Gastrocnemius medialis (tissue), 4 donors: ENCODE results near the gene ARAP2. TPM values are rescaled to one million over a fixed set of nuclear protein-coding genes. Genes with fewer than 3 reads are reported as not detected.

Experiments used
- ATAC-seq, 2 donors: fragments of 150-250 bp; one replicate each; pipeline ENCODE4 v1.9.1; 2016
- DNase-seq, 2 donors: peaks; one replicate each; pipeline ENCODE4 v3.0.0-alpha.2; 2019
- H3K27ac ChIP-seq, 4 donors: fragments of 200-600 bp; sonication (generic); 1 replicate in 1 of 4; 2 replicates in 3 of 4; pipeline ENCODE4 v1.5.1; 2016 to 2018; ENCODE audit warnings: mild to moderate bottlenecking in 2 of 4, moderate library complexity in 1 of 4
- H3K27me3 ChIP-seq, 3 donors: fragments of 200-600 bp; sonication (generic) in 2 of 3; 1 replicate in 1 of 3; 2 replicates in 2 of 3; pipeline versions ENCODE4 v1.5.1 to v1.6.0; 2016 to 2019; ENCODE audit warnings: mild to moderate bottlenecking in 1 of 3, moderate library complexity in 1 of 3
- H3K36me3 ChIP-seq, 2 donors: fragments of 200-600 bp; sonication (generic) in 1 of 2; one replicate each; pipeline ENCODE4 v1.5.1; 2017 to 2018
- H3K4me1 ChIP-seq, 2 donors: fragments of 200-600 bp; sonication (generic) in 1 of 2; one replicate each; pipeline ENCODE4 v1.5.1; 2016 to 2017; ENCODE audit warnings: mild to moderate bottlenecking in 2 of 2
- H3K4me3 ChIP-seq, 4 donors: fragments of 200-600 bp; sonication (generic) in 3 of 4; 1 replicate in 1 of 4; 2 replicates in 3 of 4; pipeline ENCODE4 v1.5.1; 2016 to 2019; ENCODE audit warnings: mild to moderate bottlenecking in 2 of 4
- H3K9me3 ChIP-seq, 3 donors: fragments of 200-600 bp; sonication (generic) in 2 of 3; 1 replicate in 1 of 3; 2 replicates in 2 of 3; pipeline ENCODE4 v1.5.1; 2016 to 2019
- POLR2A ChIP-seq, 2 donors: fragments of 450-650 bp; IDR thresholded peaks; one replicate each; pipeline ENCODE4 v1.6.1; 2017; ENCODE audit warnings: antibody characterized with exemption in 2 of 2, mild to moderate bottlenecking in 2 of 2, moderate library complexity in 2 of 2
- in situ Hi-C, 4 donors: fragments of 200-750 bp; cut with MboI; loops; one replicate each; pipeline versions ENCODE4 v1.15.0 to v1.8.0; 2017; ENCODE audit warnings: low sequenced_read_pairs in 4 of 4
- intact Hi-C: fragments of 100-400 bp; cut with DNase I; formaldehyde crosslinking; loops from one replicate; pipeline ENCODE4 v1.15.1; 2023; ENCODE audit warnings: low total_unique reads
- total RNA-seq, 4 donors: library from RNA; depleted of rRNA; stranded (reverse); fragments of >200 nt; gene quantifications; one replicate each; pipeline versions ENCODE4 v1.1.0 to v1.2.3, GENCODE V29; 2016
- TF ChIP-seq, protein P1 (sequence below), 5 experiments: fragments of 450-650 bp in 3 of 5; fragments of 200-600 bp in 2 of 5; sonication (generic) in 2 of 5; IDR thresholded peaks in 4 of 5; conservative IDR thresholded peaks in 1 of 5; 1 replicate in 4 of 5; 2 replicates in 1 of 5; pipeline ENCODE4 v1.5.1; 2016 to 2019; ENCODE audit warnings: antibody characterized with exemption in 5 of 5, mild to moderate bottlenecking in 3 of 5, moderate library complexity in 3 of 5

ARAP2 gene
- total RNA-seq, 4 donors from 2014 or later: 0.32 to 10.3 (median 1.1) TPM

DNA sequence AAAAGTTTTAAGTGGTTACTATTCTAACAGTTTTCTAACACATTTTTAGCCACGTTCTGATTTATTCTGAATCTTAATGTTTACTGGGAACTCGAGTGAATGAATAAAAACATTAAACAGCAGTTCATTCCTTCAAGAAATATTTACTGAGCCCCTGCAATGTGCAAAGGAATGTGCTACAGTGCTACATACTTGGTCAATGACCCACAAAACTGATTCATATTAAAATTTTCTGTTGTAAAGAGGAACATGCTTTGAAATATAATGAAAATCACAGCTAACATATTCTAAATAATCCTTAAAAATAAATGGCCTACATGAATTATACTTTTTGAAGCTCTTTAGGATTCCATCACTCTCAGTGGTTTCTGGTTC, 78.7 kb downstream of the ARAP2 start:
- DNase-seq (no peak), ATAC-seq (no peak)
- Histone ChIP-seq H3K4me1 (no peaks in the 10 kb centered on the region), H3K27me3 (no peaks in the 10 kb centered on the region), H3K4me3 (no peak overlapping the region), H3K9me3 (no peaks in the 10 kb centered on the region), H3K27ac (no peak overlapping the region), H3K36me3 (no peaks in the 10 kb centered on the region)
- TF ChIP-seq POLR2A (IDR thresholded peaks at IDR 0.05): no peak
- TF ChIP-seq, protein P1, sequence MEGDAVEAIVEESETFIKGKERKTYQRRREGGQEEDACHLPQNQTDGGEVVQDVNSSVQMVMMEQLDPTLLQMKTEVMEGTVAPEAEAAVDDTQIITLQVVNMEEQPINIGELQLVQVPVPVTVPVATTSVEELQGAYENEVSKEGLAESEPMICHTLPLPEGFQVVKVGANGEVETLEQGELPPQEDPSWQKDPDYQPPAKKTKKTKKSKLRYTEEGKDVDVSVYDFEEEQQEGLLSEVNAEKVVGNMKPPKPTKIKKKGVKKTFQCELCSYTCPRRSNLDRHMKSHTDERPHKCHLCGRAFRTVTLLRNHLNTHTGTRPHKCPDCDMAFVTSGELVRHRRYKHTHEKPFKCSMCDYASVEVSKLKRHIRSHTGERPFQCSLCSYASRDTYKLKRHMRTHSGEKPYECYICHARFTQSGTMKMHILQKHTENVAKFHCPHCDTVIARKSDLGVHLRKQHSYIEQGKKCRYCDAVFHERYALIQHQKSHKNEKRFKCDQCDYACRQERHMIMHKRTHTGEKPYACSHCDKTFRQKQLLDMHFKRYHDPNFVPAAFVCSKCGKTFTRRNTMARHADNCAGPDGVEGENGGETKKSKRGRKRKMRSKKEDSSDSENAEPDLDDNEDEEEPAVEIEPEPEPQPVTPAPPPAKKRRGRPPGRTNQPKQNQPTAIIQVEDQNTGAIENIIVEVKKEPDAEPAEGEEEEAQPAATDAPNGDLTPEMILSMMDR (IDR thresholded peaks at IDR 0.05 in 4 of 5, conservative IDR thresholded peaks at IDR 0.05 in 1 of 5): no peak
- in situ Hi-C loops: no loop called here
- intact Hi-C loops: no loop called here

DNA sequence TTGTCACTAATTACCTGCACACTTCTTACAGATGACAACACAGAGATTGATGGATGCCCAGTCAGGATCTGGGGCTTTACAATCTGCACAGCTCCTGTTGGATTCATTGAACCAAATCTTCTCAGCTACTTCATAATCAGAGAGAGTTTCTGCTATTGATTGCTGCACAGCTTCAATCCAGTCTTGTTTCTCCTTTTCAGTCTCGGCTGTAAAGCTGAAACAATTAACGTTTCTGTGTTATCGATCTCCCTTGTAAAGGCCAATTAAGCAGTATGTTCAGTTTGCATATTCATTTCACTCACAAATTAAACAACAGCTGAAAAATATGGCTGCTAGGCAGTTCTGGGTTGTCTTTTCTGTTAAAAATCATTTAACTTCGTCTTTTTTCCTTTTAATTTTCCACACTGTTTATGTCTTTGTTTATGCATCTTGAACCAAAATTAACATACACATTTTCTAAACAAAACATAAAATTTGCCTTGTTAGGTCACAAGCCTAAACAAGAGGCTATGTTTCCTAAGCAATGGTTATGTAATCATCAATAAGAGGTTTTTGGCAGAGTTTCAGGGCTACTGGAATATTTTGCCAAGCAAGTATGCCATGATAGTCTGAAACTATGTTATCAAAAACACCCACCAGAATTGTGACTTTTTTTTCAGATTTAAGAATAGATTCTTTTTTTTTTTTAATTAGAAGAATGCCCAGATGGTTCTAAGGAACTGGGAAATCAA, 79.2 kb downstream of the ARAP2 start:
- in situ Hi-C loops (no loop called here), intact Hi-C loops (no loop called here)
- Histone ChIP-seq H3K4me3 (no peak overlapping the region), H3K27me3 (no peaks in the 10 kb centered on the region), H3K4me1 (no peaks in the 10 kb centered on the region), H3K36me3 (no peaks in the 10 kb centered on the region), H3K9me3 (no peaks in the 10 kb centered on the region), H3K27ac (no peak overlapping the region)
- no peak for DNase-seq
- ATAC-seq: no peak
- TF ChIP-seq, protein P1 (IDR thresholded peaks at IDR 0.05 in 4 of 5, conservative IDR thresholded peaks at IDR 0.05 in 1 of 5): no peak
- TF ChIP-seq POLR2A (IDR thresholded peaks at IDR 0.05): no peak

DNA sequence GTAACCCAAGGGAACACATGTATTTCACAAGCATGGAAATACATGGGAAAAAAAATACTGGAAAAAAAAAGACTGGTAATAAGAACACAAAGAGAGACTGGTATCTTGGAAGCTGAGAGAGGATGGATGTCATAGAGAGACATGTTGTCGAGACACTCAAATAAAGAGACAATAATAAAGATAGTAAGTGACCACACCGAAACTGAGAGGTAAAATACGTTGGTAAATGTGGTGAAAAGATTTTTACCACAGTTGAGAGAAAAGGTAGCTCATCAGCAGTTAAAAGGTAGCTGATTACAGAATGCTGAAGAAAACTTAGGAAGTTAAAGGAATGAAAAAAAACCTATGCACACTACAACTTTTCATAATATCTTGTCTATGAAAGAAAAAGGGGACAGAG, 81.1 kb downstream of the ARAP2 start:
- Histone ChIP-seq H3K36me3 (no peaks in the 10 kb centered on the region), H3K9me3 (no peaks in the 10 kb centered on the region), H3K4me1 (no peaks in the 10 kb centered on the region), H3K4me3 (no peak overlapping the region), H3K27me3 (no peaks in the 10 kb centered on the region), H3K27ac (no peak overlapping the region)
- in situ Hi-C loops (no loop called here), intact Hi-C loops (no loop called here)
- no peak for TF ChIP-seq POLR2A (IDR thresholded peaks at IDR 0.05)
- TF ChIP-seq, protein P1 (IDR thresholded peaks at IDR 0.05 in 4 of 5, conservative IDR thresholded peaks at IDR 0.05 in 1 of 5): no peak
- no peak for ATAC-seq
- DNase-seq: no peak

DNA sequence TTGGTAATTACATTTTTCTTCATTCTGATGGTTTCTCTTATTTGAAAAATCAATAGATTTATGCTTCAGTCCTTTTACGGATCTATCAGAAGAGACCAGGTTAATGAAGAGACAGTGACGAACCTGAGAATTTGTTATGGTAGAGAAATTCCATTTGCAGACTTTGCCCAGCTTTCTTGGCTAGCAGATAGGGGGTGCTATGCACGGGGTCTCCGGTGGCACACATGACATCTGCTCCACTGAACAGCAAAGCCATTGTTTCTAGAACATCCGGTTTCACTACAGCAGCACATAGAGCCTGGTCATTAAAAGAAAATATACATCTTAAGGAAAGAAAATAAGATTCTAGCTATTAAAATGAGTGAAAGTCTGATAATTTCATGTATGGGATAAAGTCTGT, 85.1 kb downstream of the ARAP2 start:
- Histone ChIP-seq H3K36me3 (no peaks in the 10 kb centered on the region), H3K27me3 (no peaks in the 10 kb centered on the region), H3K4me1 (no peaks in the 10 kb centered on the region), H3K9me3 (no peaks in the 10 kb centered on the region), H3K27ac (no peak overlapping the region), H3K4me3 (no peak overlapping the region)
- intact Hi-C loops (no loop called here), in situ Hi-C loops (no loop called here)
- ATAC-seq (no peak), DNase-seq (no peak)
- no peak for TF ChIP-seq POLR2A (IDR thresholded peaks at IDR 0.05)
- TF ChIP-seq, protein P1 (IDR thresholded peaks at IDR 0.05 in 4 of 5, conservative IDR thresholded peaks at IDR 0.05 in 1 of 5): no peak

DNA sequence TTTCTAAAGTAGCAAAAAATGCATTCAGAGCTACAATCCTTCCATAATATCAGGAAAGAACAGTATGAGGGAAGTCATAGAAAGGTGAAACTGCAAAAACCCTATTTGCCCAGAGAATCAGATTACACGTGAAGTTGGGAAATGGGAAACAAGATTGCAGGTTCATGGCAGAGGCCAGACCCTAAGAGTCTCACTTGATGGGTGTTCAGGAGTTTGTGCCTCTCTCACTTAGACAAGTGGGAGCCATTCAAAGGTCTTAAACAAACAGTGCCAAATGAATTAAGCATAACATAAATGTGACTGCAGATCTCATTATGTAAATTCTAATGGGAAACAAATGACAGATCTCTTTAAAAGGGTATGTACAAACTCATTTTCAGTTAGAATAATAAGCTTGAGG, 91.6 kb downstream of the ARAP2 start:
- Histone ChIP-seq H3K27ac (no peak overlapping the region), H3K36me3 (no peaks in the 10 kb centered on the region), H3K27me3 (no peaks in the 10 kb centered on the region), H3K4me3 (no peak overlapping the region), H3K4me1 (no peaks in the 10 kb centered on the region), H3K9me3 (no peaks in the 10 kb centered on the region)
- no peak for TF ChIP-seq POLR2A (IDR thresholded peaks at IDR 0.05)
- TF ChIP-seq, protein P1 (IDR thresholded peaks at IDR 0.05 in 4 of 5, conservative IDR thresholded peaks at IDR 0.05 in 1 of 5): no peak
- intact Hi-C loops (no loop called here), in situ Hi-C loops (no loop called here)
- DNase-seq: no peak
- ATAC-seq: no peak
